KMS-11 (cell line): ENCODE measurements around the gene MLPH.

Source experiments
- H2AFZ ChIP-seq: fragments of 200-600 bp; sonication (generic); 2 replicates; pipeline ENCODE4 v1.6.1; 2016; ENCODE audit warnings: antibody characterized with exemption, mixed run types, low read depth
- H3K27ac ChIP-seq: fragments of 200-600 bp; sonication (generic); 2 replicates; pipeline ENCODE4 v1.6.1; 2016; ENCODE audit warnings: mild to moderate bottlenecking, mixed run types
- H3K27me3 ChIP-seq: fragments of 200-600 bp; sonication (generic); 2 replicates; pipeline ENCODE4 v1.6.1; 2017; ENCODE audit warnings: mild to moderate bottlenecking, low read depth, mixed run types, moderate library complexity; ENCODE audit not compliant: insufficient read depth
- H3K36me3 ChIP-seq: fragments of 200-600 bp; sonication (generic); 2 replicates; pipeline ENCODE4 v1.6.1; 2017; ENCODE audit warnings: mild to moderate bottlenecking, mixed run types; ENCODE audit not compliant: insufficient read depth
- H3K4me1 ChIP-seq: fragments of 200-600 bp; sonication (generic); 2 replicates; pipeline ENCODE4 v1.6.1; 2016; ENCODE audit warnings: mild to moderate bottlenecking, low read depth, mixed run types; ENCODE audit not compliant: poor library complexity, severe bottlenecking
- H3K4me2 ChIP-seq: fragments of 200-600 bp; sonication (generic); 2 replicates; pipeline ENCODE4 v1.7.0; 2016; ENCODE audit warnings: mild to moderate bottlenecking, mixed run types
- H3K4me3 ChIP-seq: fragments of 200-600 bp; sonication (generic); IDR thresholded peaks from 2 replicates; pipeline ENCODE4 v1.6.1; 2017; ENCODE audit warnings: low read depth, low read length, mixed read lengths; ENCODE audit not compliant: insufficient read depth
- H3K79me2 ChIP-seq: fragments of 200-600 bp; sonication (generic); 2 replicates; pipeline ENCODE4 v1.6.1; 2016; ENCODE audit warnings: low read depth, mixed run types; ENCODE audit not compliant: insufficient read depth
- H3K9ac ChIP-seq: fragments of 200-600 bp; sonication (generic); 2 replicates; pipeline ENCODE4 v1.6.1; 2016; ENCODE audit warnings: mild to moderate bottlenecking, mixed run types
- H4K20me1 ChIP-seq: fragments of 200-600 bp; sonication (generic); 2 replicates; pipeline ENCODE4 v1.6.1; 2016; ENCODE audit warnings: mild to moderate bottlenecking, mixed run types; ENCODE audit not compliant: insufficient read depth
- CTCF ChIP-seq: fragments of 200-600 bp; sonication (generic); conservative IDR thresholded peaks from 2 replicates; pipeline ENCODE4 v1.6.1; 2017; ENCODE audit warnings: low read depth, mild to moderate bottlenecking, antibody characterized with exemption, low read length, moderate library complexity, mixed read lengths

MLPH gene

GRCh38 chr2:237447496-237447895 lies 39.6 kb upstream of the MLPH start:
- TF ChIP-seq CTCF: no peak
- no peaks in the 10 kb centered on the region for H4K20me1 ChIP-seq
- no peaks in the 10 kb centered on the region for H3K4me1 ChIP-seq
- no peaks in the 10 kb centered on the region for H3K36me3 ChIP-seq
- no peak overlapping the region for H2AFZ ChIP-seq
- H3K9ac ChIP-seq: no peak overlapping the region
- no peak overlapping the region for H3K4me3 ChIP-seq
- no peaks in the 10 kb centered on the region for H3K27me3 ChIP-seq
- no peak overlapping the region for H3K27ac ChIP-seq
- H3K79me2 ChIP-seq: no peaks in the 10 kb centered on the region
- no peak overlapping the region for H3K4me2 ChIP-seq

- Histone ChIP-seq H3K27ac (no peak overlapping the region), H3K36me3 (no peaks in the 10 kb centered on the region), H4K20me1 (no peaks in the 10 kb centered on the region), H2AFZ (no peak overlapping the region), H3K27me3 (no peaks in the 10 kb centered on the region), H3K4me3 (no peak overlapping the region), H3K4me2 (no peak overlapping the region), H3K4me1 (no peaks in the 10 kb centered on the region), H3K9ac (no peak overlapping the region), H3K79me2 (no peaks in the 10 kb centered on the region)
- TF ChIP-seq CTCF: no peak
These were observed 38.9 kb upstream of the MLPH start for GRCh38 chr2:237448171-237448570.

- Histone ChIP-seq H3K36me3 (no peaks in the 10 kb centered on the region), H4K20me1 (no peaks in the 10 kb centered on the region), H3K27ac (no peak overlapping the region), H3K79me2 (no peaks in the 10 kb centered on the region), H3K4me2 (no peak overlapping the region), H2AFZ (no peak overlapping the region), H3K4me1 (no peaks in the 10 kb centered on the region), H3K4me3 (no peak overlapping the region), H3K9ac (no peak overlapping the region), H3K27me3 (no peaks in the 10 kb centered on the region)
- TF ChIP-seq CTCF: no peak
These were observed 38.4 kb upstream of the MLPH start for GRCh38 chr2:237448626-237449025.

- TF ChIP-seq CTCF: no peak
- H3K4me3 ChIP-seq: no peak overlapping the region
- H3K4me2 ChIP-seq: no peak overlapping the region
- H3K36me3 ChIP-seq: no peaks in the 10 kb centered on the region
- no peak overlapping the region for H3K27ac ChIP-seq
- H3K4me1 ChIP-seq: no peaks in the 10 kb centered on the region
- H4K20me1 ChIP-seq: no peaks in the 10 kb centered on the region
- H3K9ac ChIP-seq: no peak overlapping the region
- no peak overlapping the region for H2AFZ ChIP-seq
- no peaks in the 10 kb centered on the region for H3K27me3 ChIP-seq
- H3K79me2 ChIP-seq: no peaks in the 10 kb centered on the region
These were observed 37.7 kb upstream of the MLPH start for GRCh38 chr2:237449193-237449881.
